WTC11 (cell line): Measurements from ENCODE around the gene OSBPL9. TPM values are rescaled to one million over a fixed set of nuclear protein-coding genes. Genes with fewer than 3 reads are reported as not detected.

Experiments used
- ATAC-seq: fragments of 200-7000 bp; cut with Tn5 transposase; 2 replicates; pipeline ENCODE4 v1.10.0; 2021; ENCODE audit warnings: mild to moderate bottlenecking, moderate library complexity
- CTCF ChIA-PET: fragments of 300-600 bp; sonication (Branson Sonifier 250); formaldehyde crosslinking; loops from one replicate; lab custom pipeline; 2021; ENCODE audit warnings: antibody characterized with exemption; lab: Charles Lee
- POLR2A ChIA-PET: fragments of 350-600 bp; sonication (Branson Sonifier 250); formaldehyde crosslinking; loops from one replicate; lab custom pipeline; 2021; ENCODE audit warnings: antibody characterized with exemption; lab: Charles Lee
- DNase-seq: peaks from one replicate; pipeline ENCODE4 v3.0.0; 2021; ENCODE audit warnings: low spot score
- H3K27ac Mint-ChIP-seq: 2 replicates; pipeline ENCODE4 v1.8.0; 2021; ENCODE audit warnings: mixed read lengths
- H3K27me3 Mint-ChIP-seq: 2 replicates; pipeline ENCODE4 v1.8.0; 2021; ENCODE audit warnings: low read depth, mild to moderate bottlenecking, moderate library complexity, mixed read lengths
- H3K36me3 Mint-ChIP-seq: 2 replicates; pipeline ENCODE4 v1.8.0; 2021; ENCODE audit warnings: mixed read lengths
- H3K4me1 Mint-ChIP-seq: 2 replicates; pipeline ENCODE4 v1.8.0; 2022; ENCODE audit warnings: mixed read lengths
- H3K4me3 Mint-ChIP-seq: 2 replicates; pipeline ENCODE4 v1.8.0; 2021; ENCODE audit warnings: mild to moderate bottlenecking, moderate library complexity, mixed read lengths
- H3K9me3 Mint-ChIP-seq: 2 replicates; pipeline ENCODE4 v1.8.0; 2021; ENCODE audit warnings: mixed read lengths
- CREB1 ChIP-seq: sonication (generic); formaldehyde crosslinking; IDR thresholded peaks from 2 replicates; pipeline ENCODE4 v1.8.0; 2023; ENCODE audit warnings: mild to moderate bottlenecking, missing genetic modification reagents
- CREM ChIP-seq: sonication (generic); formaldehyde crosslinking; IDR thresholded peaks from 2 replicates; pipeline ENCODE4 v1.8.1; 2022; ENCODE audit warnings: mild to moderate bottlenecking, missing genetic modification reagents, moderate library complexity
- ESRRA ChIP-seq: sonication (generic); formaldehyde crosslinking; IDR thresholded peaks from 2 replicates; pipeline ENCODE4 v1.8.1; 2022; ENCODE audit warnings: mild to moderate bottlenecking, missing genetic modification reagents, borderline replicate concordance
- ETV6 ChIP-seq: sonication (generic); formaldehyde crosslinking; IDR thresholded peaks from 2 replicates; pipeline ENCODE4 v1.8.1; 2022; ENCODE audit warnings: mild to moderate bottlenecking, missing genetic modification reagents
- GTF2I ChIP-seq: fragments of 250-450 bp; sonication (Bioruptor Pico); conservative IDR thresholded peaks from 2 replicates; pipeline ENCODE4 v1.4.0; 2021; ENCODE audit warnings: mild to moderate bottlenecking
- OVOL2 ChIP-seq: fragments of 250-450 bp; sonication (Bioruptor Pico); IDR thresholded peaks from 2 replicates; pipeline ENCODE4 v1.9.0; 2021; ENCODE audit warnings: mild to moderate bottlenecking, borderline replicate concordance
- RORB ChIP-seq: fragments of 250-450 bp; sonication (Bioruptor Pico); IDR thresholded peaks from 2 replicates; pipeline ENCODE4 v1.9.0; 2021; ENCODE audit warnings: mild to moderate bottlenecking
- SP1 ChIP-seq: sonication (generic); formaldehyde crosslinking; conservative IDR thresholded peaks from 2 replicates; pipeline ENCODE4 v1.8.1; 2022; ENCODE audit warnings: missing genetic modification reagents
- ZNF219 ChIP-seq: sonication (generic); formaldehyde crosslinking; IDR thresholded peaks from 2 replicates; pipeline ENCODE4 v1.8.0; 2023; ENCODE audit warnings: missing genetic modification reagents, mild to moderate bottlenecking, borderline replicate concordance
- ZNF317 ChIP-seq: sonication (generic); formaldehyde crosslinking; IDR thresholded peaks from 2 replicates; pipeline ENCODE4 v1.8.1; 2023; ENCODE audit warnings: low read depth, mild to moderate bottlenecking, moderate library complexity, missing genetic modification reagents, borderline replicate concordance
- ZNF416 ChIP-seq: fragments of 250-450 bp; sonication (Bioruptor Pico); IDR thresholded peaks from 2 replicates; pipeline ENCODE4 v1.9.0; 2021; ENCODE audit warnings: mild to moderate bottlenecking, inconsistent platforms
- ZNF423 ChIP-seq: fragments of 250-450 bp; sonication (Bioruptor Pico); IDR thresholded peaks from 2 replicates; pipeline ENCODE4 v2.1.2; 2022; ENCODE audit warnings: mild to moderate bottlenecking, moderate library complexity
- total RNA-seq: library from RNA; stranded (reverse); gene quantifications from 3 replicates; pipeline ENCODE4 v1.2.3, GENCODE V29; 2021
- TF ChIP-seq, protein P1 (sequence below): sonication (generic); formaldehyde crosslinking; IDR thresholded peaks from 2 replicates; pipeline ENCODE4 v1.8.1; 2023; ENCODE audit warnings: mild to moderate bottlenecking, missing genetic modification reagents
- TF ChIP-seq, protein P2 (sequence below): fragments of 250-450 bp; sonication (Bioruptor Pico); IDR thresholded peaks from 2 replicates; pipeline ENCODE4 v1.9.0; 2021; ENCODE audit warnings: mild to moderate bottlenecking
- TF ChIP-seq, protein P3 (sequence below): sonication (generic); formaldehyde crosslinking; IDR thresholded peaks from 2 replicates; pipeline ENCODE4 v1.8.0; 2023; ENCODE audit warnings: missing genetic modification reagents
- TF ChIP-seq, protein P4 (sequence below): sonication (generic); formaldehyde crosslinking; IDR thresholded peaks from 2 replicates; pipeline ENCODE4 v1.8.1; 2022; ENCODE audit warnings: low read depth, missing genetic modification reagents, borderline replicate concordance
- TF ChIP-seq, protein P5 (sequence below): sonication (generic); formaldehyde crosslinking; IDR thresholded peaks from 2 replicates; pipeline ENCODE4 v1.8.1; 2023; ENCODE audit warnings: mild to moderate bottlenecking, missing genetic modification reagents
- TF ChIP-seq, protein P6 (sequence below): fragments of 250-450 bp; sonication (Bioruptor Pico); IDR thresholded peaks from 2 replicates; pipeline ENCODE4 v2.1.2; 2022; ENCODE audit warnings: mild to moderate bottlenecking, moderate library complexity

OSBPL9 gene
- total RNA-seq, 1 experiment from 2014 or later = 55.6 TPM

DNA sequence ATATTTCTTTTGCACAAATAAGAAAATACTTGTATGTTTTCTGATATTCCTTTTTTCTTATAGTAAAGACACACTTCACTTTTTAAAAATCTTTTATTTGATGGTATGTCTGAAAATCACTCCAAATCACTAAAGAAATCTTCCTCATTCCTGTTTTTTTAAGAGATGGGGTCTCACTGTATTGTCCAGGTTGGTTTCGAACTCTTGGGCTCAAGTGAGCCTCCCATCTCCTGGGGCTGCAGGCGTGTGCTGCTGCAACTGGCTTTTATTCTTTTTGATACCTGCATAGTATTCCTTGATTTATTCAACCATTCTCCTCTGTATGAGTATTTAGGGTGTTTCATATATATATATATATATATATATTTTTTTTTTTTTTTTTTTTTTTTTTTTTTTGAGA is 88.1 kb downstream of the OSBPL9 start (continued):
- TF ChIP-seq, protein P1, sequence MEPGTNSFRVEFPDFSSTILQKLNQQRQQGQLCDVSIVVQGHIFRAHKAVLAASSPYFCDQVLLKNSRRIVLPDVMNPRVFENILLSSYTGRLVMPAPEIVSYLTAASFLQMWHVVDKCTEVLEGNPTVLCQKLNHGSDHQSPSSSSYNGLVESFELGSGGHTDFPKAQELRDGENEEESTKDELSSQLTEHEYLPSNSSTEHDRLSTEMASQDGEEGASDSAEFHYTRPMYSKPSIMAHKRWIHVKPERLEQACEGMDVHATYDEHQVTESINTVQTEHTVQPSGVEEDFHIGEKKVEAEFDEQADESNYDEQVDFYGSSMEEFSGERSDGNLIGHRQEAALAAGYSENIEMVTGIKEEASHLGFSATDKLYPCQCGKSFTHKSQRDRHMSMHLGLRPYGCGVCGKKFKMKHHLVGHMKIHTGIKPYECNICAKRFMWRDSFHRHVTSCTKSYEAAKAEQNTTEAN (CRISPR knock-in tag) = no peak
- TF ChIP-seq, protein P2, sequence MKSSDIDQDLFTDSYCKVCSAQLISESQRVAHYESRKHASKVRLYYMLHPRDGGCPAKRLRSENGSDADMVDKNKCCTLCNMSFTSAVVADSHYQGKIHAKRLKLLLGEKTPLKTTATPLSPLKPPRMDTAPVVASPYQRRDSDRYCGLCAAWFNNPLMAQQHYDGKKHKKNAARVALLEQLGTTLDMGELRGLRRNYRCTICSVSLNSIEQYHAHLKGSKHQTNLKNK (CRISPR knock-in tag) = no peak
- no peak for TF ChIP-seq ETV6 (CRISPR knock-in tag)
- TF ChIP-seq SP1 = no peak
- TF ChIP-seq, protein P3, sequence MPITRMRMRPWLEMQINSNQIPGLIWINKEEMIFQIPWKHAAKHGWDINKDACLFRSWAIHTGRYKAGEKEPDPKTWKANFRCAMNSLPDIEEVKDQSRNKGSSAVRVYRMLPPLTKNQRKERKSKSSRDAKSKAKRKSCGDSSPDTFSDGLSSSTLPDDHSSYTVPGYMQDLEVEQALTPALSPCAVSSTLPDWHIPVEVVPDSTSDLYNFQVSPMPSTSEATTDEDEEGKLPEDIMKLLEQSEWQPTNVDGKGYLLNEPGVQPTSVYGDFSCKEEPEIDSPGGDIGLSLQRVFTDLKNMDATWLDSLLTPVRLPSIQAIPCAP (CRISPR knock-in tag) = no peak
- TF ChIP-seq ESRRA (CRISPR knock-in tag) = no peak
- no peak for TF ChIP-seq ZNF317 (CRISPR knock-in tag)

DNA sequence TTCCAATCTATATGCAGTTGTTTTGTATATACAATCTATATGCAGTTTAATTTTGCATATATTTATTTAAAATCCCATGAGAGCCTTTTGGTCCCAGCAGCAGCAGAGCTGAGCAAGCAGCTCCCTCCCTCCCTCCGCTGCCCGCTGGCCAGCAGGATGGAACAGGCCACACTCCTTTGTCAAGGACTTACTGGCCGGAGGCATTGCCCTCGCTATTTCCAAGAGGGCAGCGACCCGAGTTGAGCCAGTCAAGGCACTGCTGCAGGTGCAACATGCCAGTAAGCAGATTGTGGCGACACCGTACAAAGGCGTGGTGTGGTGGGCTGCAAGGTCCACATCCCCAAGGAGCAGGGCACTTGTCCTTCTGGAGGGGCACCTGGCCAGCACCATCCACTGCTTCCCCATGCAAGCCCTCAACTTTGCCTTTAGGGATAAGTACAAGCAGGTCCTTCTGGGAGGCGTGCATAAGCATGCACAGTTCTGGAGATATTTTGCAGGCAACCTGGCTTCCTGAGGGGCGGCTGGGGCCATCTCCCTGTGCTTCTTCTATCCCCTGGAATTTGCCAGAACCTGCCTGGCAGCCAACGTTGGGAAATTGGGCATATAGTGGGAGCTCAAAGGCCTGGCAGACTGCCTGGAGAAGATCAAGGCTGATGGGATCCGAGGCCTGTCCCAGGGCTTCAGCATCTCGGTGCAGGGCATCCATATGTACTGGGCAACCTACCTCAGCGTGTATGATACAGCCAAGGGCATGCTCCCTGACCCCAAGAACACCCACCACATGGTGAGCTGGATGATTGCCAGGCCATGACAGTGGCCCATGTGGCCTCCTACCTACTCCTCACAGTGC is 92.2 kb downstream of the OSBPL9 start:
- H3K27ac Mint-ChIP-seq = no peak overlapping the region
- no peak for DNase-seq
- ATAC-seq = no peak

DNA sequence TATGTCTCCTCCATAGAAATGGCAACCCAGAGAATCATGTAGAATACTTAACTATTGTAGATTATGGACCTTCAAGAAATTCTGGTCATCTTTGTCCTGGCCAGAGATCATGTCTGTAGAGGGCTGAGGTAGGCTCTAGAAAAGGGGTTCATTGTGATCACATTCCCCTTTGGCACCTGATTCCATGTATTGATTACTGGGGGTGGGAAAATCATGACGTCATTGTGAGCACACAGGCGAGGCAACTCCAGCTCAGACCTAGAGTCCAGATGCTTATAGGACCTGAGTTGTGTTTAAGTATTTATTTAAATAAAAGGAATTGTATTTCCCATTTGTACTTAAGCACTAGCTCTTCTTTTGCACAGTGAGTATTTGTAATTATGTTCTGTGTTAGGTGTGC is 93.1 kb downstream of the OSBPL9 start:
- H3K9me3 Mint-ChIP-seq = peaks cover 16% of the 10 kb centered on the region
- POLR2A ChIA-PET = no interaction called here
- no peaks in the 10 kb centered on the region for H3K27me3 Mint-ChIP-seq
- TF ChIP-seq OVOL2 (no peak), RORB (no peak), SP1 (no peak), ZNF219 (CRISPR knock-in tag) (no peak), ZNF416 (no peak), ESRRA (CRISPR knock-in tag) (no peak), ETV6 (CRISPR knock-in tag) (no peak)
- TF ChIP-seq, protein P4, sequence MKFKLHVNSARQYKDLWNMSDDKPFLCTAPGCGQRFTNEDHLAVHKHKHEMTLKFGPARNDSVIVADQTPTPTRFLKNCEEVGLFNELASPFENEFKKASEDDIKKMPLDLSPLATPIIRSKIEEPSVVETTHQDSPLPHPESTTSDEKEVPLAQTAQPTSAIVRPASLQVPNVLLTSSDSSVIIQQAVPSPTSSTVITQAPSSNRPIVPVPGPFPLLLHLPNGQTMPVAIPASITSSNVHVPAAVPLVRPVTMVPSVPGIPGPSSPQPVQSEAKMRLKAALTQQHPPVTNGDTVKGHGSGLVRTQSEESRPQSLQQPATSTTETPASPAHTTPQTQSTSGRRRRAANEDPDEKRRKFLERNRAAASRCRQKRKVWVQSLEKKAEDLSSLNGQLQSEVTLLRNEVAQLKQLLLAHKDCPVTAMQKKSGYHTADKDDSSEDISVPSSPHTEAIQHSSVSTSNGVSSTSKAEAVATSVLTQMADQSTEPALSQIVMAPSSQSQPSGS = no peak
- TF ChIP-seq, protein P1 (CRISPR knock-in tag) = no peak
- TF ChIP-seq, protein P5, sequence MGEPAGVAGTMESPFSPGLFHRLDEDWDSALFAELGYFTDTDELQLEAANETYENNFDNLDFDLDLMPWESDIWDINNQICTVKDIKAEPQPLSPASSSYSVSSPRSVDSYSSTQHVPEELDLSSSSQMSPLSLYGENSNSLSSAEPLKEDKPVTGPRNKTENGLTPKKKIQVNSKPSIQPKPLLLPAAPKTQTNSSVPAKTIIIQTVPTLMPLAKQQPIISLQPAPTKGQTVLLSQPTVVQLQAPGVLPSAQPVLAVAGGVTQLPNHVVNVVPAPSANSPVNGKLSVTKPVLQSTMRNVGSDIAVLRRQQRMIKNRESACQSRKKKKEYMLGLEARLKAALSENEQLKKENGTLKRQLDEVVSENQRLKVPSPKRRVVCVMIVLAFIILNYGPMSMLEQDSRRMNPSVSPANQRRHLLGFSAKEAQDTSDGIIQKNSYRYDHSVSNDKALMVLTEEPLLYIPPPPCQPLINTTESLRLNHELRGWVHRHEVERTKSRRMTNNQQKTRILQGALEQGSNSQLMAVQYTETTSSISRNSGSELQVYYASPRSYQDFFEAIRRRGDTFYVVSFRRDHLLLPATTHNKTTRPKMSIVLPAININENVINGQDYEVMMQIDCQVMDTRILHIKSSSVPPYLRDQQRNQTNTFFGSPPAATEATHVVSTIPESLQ (CRISPR knock-in tag) = no peak
- no peak overlapping the region for H3K27ac Mint-ChIP-seq
- peaks cover 9% of the 10 kb centered on the region for H3K36me3 Mint-ChIP-seq
- H3K4me3 Mint-ChIP-seq = no peak overlapping the region
- DNase-seq (no peak), ATAC-seq (no peak)
- H3K4me1 Mint-ChIP-seq = no peaks in the 10 kb centered on the region
- CTCF ChIA-PET = no interaction called here

More for the DNA sequence above, 92.2 kb downstream of the OSBPL9 start:
- H3K4me3 Mint-ChIP-seq = no peak overlapping the region
- no peaks in the 10 kb centered on the region for H3K4me1 Mint-ChIP-seq
- CTCF ChIA-PET = no interaction called here
- TF ChIP-seq GTF2I (no peak), CREM (CRISPR knock-in tag) (no peak), ZNF317 (CRISPR knock-in tag) (no peak), ZNF423 (CRISPR knock-in tag) (no peak), CREB1 (no peak)
- TF ChIP-seq, protein P6, sequence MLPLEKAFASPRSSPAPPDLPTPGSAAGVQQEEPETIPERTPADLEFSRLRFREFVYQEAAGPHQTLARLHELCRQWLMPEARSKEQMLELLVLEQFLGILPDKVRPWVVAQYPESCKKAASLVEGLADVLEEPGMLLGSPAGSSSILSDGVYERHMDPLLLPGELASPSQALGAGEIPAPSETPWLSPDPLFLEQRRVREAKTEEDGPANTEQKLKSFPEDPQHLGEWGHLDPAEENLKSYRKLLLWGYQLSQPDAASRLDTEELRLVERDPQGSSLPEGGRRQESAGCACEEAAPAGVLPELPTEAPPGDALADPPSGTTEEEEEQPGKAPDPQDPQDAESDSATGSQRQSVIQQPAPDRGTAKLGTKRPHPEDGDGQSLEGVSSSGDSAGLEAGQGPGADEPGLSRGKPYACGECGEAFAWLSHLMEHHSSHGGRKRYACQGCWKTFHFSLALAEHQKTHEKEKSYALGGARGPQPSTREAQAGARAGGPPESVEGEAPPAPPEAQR = no peak
- peaks cover 9% of the 10 kb centered on the region for H3K36me3 Mint-ChIP-seq
- no peaks in the 10 kb centered on the region for H3K27me3 Mint-ChIP-seq
- POLR2A ChIA-PET = no interaction called here
- peaks cover 16% of the 10 kb centered on the region for H3K9me3 Mint-ChIP-seq
